NCI-H1048 (cell line): ENCODE measurements around the gene NCSTN.

Source experiments
- DNase-seq: peaks from one replicate; lab custom pipeline; 2025; lab: John Stamatoyannopoulos, UW

NCSTN gene

GRCh38 chr1:160342953-160343869 is at the start of gene NCSTN, which contains the start of gene COPA:
NCSTN (plus strand) TSS chr1:160343383; CDS start chr1:160343397, 14 bp downstream.
COPA (minus strand) TSS chr1:160343250; CDS start chr1:160343170, 80 bp downstream.
- DNase-seq: peak; percentile 98

- DNase-seq: no peak
Observed at GRCh38 chr1:160296036-160296435, 47.1 kb upstream of the NCSTN start.

- DNase-seq: no peak
Observed at GRCh38 chr1:160300173-160300572, 43.0 kb upstream of the NCSTN start.

GRCh38 chr1:160307118-160307791 is 35.9 kb upstream of the NCSTN start:
- DNase-seq: no peak

- DNase-seq: no peak
Observed at GRCh38 chr1:160308451-160309184, 34.6 kb upstream of the NCSTN start.

GRCh38 chr1:160309185-160309557 is 34.0 kb upstream of the NCSTN start:
- DNase-seq: no peak

- no peak for DNase-seq
Observed at GRCh38 chr1:160309571-160309970, 33.6 kb upstream of the NCSTN start.

GRCh38 chr1:160315359-160315758 is 27.8 kb upstream of the NCSTN start:
- no peak for DNase-seq

- no peak for DNase-seq
Observed at GRCh38 chr1:160322831-160323230, 20.4 kb upstream of the NCSTN start.

- no peak for DNase-seq
Observed at GRCh38 chr1:160325252-160325651, 17.9 kb upstream of the NCSTN start.

GRCh38 chr1:160326418-160326817 is 16.8 kb upstream of the NCSTN start:
- DNase-seq: no peak

- no peak for DNase-seq
Observed at GRCh38 chr1:160328184-160328583, 15.0 kb upstream of the NCSTN start.

- DNase-seq: no peak
Observed at GRCh38 chr1:160330119-160330518, 13.1 kb upstream of the NCSTN start.

- no peak for DNase-seq
Observed at GRCh38 chr1:160332516-160332915, 10.7 kb upstream of the NCSTN start.

- DNase-seq: no peak
Observed at GRCh38 chr1:160338580-160338979, 4.6 kb upstream of the NCSTN start.

- DNase-seq: no peak
Observed at GRCh38 chr1:160340146-160340545, 3.0 kb upstream of the NCSTN start.

- no peak for DNase-seq
Observed at GRCh38 chr1:160340866-160341265, 2.3 kb upstream of the NCSTN start.

GRCh38 chr1:160342526-160342925 is 657 bp upstream of the NCSTN start:
- DNase-seq: no peak

- no peak for DNase-seq
Observed at GRCh38 chr1:160344241-160344640, 1.1 kb downstream of the NCSTN start.

GRCh38 chr1:160344936-160345335 is 1.8 kb downstream of the NCSTN start:
- DNase-seq: no peak

GRCh38 chr1:160346463-160346862 is 3.3 kb downstream of the NCSTN start:
- no peak for DNase-seq

- DNase-seq: no peak
Observed at GRCh38 chr1:160346958-160347357, 3.8 kb downstream of the NCSTN start.
